ENCODE data around the gene AASDHPPT.

- TF ChIP-seq CTCF (IDR thresholded peaks at IDR 0.05; ENCODE audit: low read depth, low read length, missing input control) (no peak), ZBTB33 (IDR thresholded peaks at IDR 0.05) (no peak), REST (IDR thresholded peaks at IDR 0.05) (peak; percentile 6), RAD21 (IDR thresholded peaks at IDR 0.05) (no peak), MAX (IDR thresholded peaks at IDR 0.05) (peak; percentile 84), YY1 (IDR thresholded peaks at IDR 0.05) (peak; percentile 94), FOXA1 (IDR thresholded peaks at IDR 0.05) (no peak), GABPA (IDR thresholded peaks at IDR 0.05 in 1 of 2, conservative IDR thresholded peaks at IDR 0.05 in 1 of 2) (no peak)
Measured at GRCh38 chr11:106077609-106078455, at the start of gene AASDHPPT.
